GM19023 (cell line): Measurements from ENCODE around the gene RPL38.
"Not testable (repeated sequence)": the region's sequence is repeated elsewhere in the genome, so short reads cannot be mapped to it uniquely, and the experiment has no call there.

ENCODE experiments used
- ATAC-seq: cut with Tn5 transposase; IDR thresholded peaks from one replicate; pipeline ENCODE4 v1.9.1; 2021; ENCODE audit warnings: mild to moderate bottlenecking, moderate library complexity; ENCODE audit not compliant: unreplicated experiment

RPL38 gene

GRCh38 chr17:74183411-74183810 lies 20.1 kb upstream of the RPL38 start:
- no peak for ATAC-seq

GRCh38 chr17:74185571-74186185 lies 17.8 kb upstream of the RPL38 start:
- no peak for ATAC-seq

GRCh38 chr17:74186498-74186897 lies 17.0 kb upstream of the RPL38 start:
- no peak for ATAC-seq

DNA sequence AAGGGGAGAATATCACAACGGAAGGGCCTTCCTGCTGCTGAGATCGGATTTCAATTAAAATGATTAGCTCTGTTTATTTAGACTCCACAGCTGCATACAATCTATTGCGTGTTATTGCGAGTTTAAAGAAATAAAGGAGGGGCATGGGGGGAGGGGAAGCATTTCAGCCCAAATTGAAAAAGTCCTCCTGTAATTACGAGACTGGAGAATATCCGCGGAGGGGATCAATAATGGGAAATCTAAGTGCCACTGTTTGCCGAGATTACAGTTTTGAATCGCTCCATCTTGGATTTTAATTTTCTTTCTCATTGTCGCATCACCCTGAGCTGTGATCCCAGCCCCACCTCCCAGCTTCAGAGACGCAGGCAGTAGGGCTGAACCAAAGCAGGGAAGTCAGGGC lies 15.7 kb upstream of the RPL38 start:
- ATAC-seq = no peak

GRCh38 chr17:74188687-74189086 lies 14.8 kb upstream of the RPL38 start:
- not testable (repeated sequence) for ATAC-seq

GRCh38 chr17:74190154-74190553 lies 13.3 kb upstream of the RPL38 start:
- ATAC-seq = no peak

GRCh38 chr17:74190807-74191406 lies 12.6 kb upstream of the RPL38 start:
- no peak for ATAC-seq

DNA sequence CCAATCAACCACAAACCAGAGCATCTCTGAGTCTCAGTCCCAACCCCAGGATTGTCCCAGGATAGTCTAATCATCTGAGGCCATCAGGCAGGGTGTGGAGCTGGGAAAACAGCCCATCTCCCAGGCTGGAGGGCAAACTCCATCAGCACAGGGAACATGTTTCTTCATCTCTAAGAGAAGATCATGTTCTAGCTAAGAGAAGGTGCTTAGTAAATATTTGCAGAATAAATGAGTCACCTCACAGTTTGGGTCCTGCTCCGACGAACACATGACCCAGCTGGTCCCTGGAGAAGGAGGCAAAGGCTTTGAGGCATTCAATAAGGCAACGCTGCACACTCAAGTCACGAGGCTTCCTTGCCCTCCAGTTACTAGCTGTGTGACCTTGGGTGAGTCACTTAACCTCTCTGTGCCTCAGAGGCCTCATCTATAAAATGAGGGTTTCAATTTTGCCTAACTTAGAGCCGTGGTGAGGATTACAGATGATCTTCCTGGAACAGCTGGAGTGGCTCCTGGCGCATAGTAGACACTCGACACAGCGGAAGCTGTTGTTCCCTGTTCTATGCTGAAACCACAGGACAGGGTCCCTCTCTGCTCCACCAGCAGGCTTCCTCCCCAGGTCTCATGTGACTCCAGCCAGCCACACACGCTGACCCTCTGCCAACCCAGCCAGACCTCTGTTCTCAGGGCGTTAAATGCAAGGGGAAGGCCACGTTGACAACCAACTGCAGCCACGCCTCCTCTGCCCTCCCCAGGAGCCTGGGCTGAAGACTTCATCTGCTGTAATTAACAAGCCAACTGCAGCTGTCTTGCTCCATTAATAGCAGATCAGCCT lies 10.3 kb upstream of the RPL38 start:
- no peak for ATAC-seq

GRCh38 chr17:74194682-74195081 lies 8.8 kb upstream of the RPL38 start:
- no peak for ATAC-seq

DNA sequence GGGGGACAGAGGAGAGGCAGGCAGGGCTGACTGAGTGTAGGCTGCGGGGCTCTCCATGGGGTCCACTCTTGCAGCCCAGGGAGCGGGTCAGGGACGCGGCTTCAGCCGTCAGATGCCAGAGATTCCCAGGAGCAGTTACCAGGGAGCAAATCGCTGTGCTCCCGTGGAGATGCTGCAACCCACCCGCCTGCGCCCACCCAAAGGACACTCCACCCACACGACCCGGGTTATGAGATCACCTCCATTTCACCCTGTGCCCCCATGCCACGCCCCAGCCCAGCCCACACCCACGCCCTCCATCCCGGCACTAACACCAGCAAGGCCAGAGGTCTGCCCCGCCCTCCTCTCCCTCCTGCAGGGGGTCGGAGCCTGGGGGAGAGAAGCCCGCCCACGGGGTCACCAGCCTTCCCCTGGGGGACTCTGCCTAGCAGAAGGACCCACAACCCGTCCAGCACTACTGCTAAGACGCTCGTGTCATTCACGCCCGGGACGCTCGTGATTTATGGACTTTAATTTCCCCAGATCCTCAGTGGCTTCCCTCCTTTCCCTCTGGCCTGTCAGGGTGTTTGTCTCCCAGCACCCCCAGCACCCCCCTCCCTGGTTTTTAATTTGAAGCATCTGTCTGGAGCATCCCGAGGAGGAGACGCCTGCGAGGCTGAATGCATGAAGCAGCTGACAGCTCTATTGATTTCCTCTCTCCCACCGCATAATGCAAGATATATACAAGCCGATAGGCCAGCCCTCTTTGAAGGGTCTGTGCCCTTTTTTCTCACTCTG lies 6.7 kb upstream of the RPL38 start:
- no peak for ATAC-seq

DNA sequence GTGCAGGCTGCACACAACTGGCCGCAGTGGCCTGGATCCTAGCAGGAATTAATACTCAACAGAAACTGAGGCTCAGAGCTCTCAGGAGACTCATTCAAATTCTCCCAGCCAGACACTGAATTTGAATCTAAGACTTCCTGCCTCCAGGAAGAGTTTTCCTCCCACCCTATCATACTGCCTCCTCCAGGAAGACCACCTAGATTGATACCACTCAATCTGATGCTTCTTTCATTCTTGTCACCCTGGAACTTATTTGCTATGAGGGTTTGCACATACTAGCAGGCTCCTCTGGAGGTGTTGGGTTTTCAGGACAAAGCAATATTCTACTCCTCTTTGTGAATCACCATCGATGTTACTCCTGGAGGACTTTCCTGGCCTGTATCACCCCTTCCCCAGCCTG lies 5.7 kb upstream of the RPL38 start:
- ATAC-seq = no peak

DNA sequence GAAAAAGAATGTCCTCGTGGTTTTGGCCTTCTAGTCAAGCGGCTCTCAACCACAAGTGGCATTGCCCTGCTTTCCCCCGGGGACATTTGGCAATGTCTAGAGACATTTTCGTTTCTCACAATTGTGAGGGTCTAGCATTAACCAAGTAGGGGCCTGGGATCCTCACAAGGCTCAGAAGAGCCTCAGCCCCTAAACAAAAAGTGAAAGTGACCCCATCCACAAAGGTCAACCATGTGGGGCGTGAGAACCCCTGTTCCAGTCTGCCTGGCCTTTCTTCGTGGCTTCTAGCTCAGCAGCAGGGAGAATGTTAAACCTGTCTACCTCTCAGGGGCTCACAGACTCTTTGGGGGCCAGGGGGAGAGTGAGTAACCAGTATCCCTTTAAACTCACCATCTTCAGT lies 4.8 kb upstream of the RPL38 start:
- ATAC-seq = no peak

GRCh38 chr17:74199306-74200092 lies 4.0 kb upstream of the RPL38 start:
- ATAC-seq = no peak

DNA sequence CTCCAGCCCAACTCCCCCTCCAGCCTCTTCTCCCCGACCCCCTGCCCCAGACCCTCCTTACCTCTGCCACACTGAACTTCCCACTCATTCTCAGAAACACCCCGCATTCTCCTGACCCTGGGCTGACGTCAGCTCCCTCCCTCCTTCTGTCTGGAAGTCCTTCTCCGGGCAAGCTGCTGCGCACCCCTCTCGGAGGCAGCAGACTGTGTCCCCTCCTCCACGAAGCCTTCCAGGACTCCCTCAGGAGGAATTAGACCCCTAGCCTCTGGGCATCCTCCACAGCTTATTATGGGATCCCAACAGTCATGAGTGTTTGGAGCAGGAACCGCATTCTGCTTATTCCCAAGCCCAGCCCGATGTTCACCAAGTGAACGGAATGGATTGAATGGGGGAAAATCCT lies 3.4 kb upstream of the RPL38 start:
- no peak for ATAC-seq

- ATAC-seq = no peak
Measured at GRCh38 chr17:74201250-74201649, 2.2 kb upstream of the RPL38 start.

GRCh38 chr17:74201948-74202347 lies 1.5 kb upstream of the RPL38 start:
- ATAC-seq = no peak

- no peak for ATAC-seq
Measured at GRCh38 chr17:74202938-74203337, 540 bp upstream of the RPL38 start.

DNA sequence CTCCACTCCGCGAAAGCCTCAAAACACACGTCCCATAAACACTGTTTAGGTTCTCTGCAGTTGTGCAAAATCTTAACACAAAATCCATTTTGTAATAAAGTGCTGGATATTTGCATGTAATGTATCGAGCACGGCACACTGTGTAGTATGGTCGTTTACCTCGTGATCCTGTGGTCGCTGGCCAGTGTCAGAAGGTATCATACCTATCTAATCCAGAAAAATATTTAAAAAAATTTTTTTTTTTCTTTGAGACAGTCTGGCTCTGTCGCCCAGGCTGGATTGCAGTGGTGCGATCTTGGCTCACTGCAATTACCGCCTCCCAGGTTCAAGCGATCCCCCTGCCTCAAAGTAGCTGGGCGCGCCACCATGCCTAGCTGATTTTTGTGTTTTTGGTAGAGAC lies 996 bp downstream of the RPL38 start:
- no peak for ATAC-seq

GRCh38 chr17:74205274-74205673 lies 1.8 kb downstream of the RPL38 start:
- no peak for ATAC-seq

- ATAC-seq = no peak
Measured at GRCh38 chr17:74206332-74206818, 2.9 kb downstream of the RPL38 start.
